ENCODE results near the gene AP3B2.

DNA sequence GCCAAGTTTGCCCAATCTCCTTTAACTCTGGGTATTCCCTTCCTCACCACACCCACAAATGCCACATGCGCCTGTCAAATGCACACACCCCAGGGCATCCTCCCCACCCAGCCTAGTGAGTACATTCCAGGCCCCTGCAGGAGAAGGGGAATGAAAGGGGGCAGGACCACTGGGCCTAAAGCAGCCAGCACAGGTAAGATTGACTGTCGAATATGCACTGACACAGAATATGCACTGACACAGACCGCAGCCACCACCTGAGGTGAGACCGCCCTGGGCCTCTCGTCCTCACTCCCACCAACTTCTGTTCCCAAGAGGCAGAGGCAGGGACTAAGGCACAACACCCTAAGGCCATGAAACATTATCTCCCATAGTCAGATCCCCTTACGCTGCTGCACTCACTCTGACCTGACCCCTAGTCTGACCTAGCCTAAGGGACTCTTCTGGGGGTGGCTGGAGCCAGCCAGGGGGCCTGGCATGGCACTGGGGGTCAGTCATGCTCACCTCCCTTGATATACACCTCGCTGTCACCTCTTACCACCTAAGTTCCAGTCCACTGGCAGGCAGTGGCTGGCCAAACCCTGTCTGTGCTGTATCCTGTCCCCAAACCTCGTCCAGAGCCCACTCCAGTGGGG is 10.8 kb downstream of the AP3B2 start:
- no peak for TF ChIP-seq SIN3A (IDR thresholded peaks at IDR 0.05; ENCODE audit: borderline replicate concordance, insufficient read depth, low read length)
- no peak for TF ChIP-seq REST (IDR thresholded peaks at IDR 0.05; ENCODE audit: insufficient read depth in 1 of 2, low read depth in 2 of 2, low read length in 2 of 2)
- no peak for TF ChIP-seq POLR2AphosphoS5 (IDR thresholded peaks at IDR 0.05; ENCODE audit: low read depth, low read length)
- TF ChIP-seq FOXP2 (optimal IDR thresholded peaks at IDR 0.05; ENCODE audit: borderline replicate concordance, extremely low read depth, extremely low read length, insufficient read depth): no peak
- no peak for TF ChIP-seq TAF1 (IDR thresholded peaks at IDR 0.05; ENCODE audit: borderline replicate concordance, insufficient read depth, low read length)
